DMS53 (cell line): ENCODE data around the gene AMMECR1.
"Not testable (repeated sequence)": the region's sequence is repeated elsewhere in the genome, so short reads cannot be mapped to it uniquely, and the experiment has no call there.

Experiments
- DNase-seq: peaks from one replicate; lab custom pipeline; 2025; lab: John Stamatoyannopoulos, UW

Gene AMMECR1

DNA sequence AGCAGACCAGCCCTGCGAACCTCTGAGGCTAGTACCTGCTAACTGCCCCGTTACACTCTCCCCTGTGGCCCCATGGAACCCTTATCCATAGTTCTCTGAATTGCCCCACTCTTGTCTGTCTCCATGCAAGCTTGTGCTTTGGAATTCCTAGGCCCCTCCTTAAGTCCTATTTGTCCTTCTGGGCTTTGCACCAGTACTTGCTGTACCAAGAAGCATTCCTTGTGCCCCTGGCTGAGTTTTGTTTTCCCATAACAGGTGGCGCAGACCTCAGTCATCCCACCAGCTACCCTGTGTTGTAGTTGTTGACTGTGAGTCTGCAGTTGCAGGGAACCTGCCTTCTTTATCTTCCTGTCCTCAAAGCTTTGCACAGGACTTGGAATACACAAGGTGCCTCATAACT, 147.9 kb downstream of the AMMECR1 start:
- no peak for DNase-seq

DNA sequence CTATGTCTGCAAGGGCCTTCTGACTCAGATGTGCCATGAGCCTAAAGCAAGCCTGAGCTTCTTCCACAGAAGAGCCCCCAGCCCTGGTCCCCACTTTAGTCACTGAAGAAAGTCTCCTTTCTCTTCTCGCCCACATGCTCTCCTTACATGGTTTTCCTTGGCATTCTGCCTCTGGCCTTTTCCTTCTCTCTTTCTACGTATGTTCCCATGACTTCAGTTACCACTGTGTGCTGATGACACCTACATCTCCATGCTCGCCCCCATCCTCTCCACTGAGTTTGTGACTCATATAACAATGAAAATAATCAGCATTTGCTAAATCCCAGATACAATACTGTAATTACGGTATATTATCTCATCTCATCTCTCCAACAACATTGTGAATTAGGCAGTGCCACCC, 149.3 kb downstream of the AMMECR1 start:
- no peak for DNase-seq

- peak; percentile 46 for DNase-seq
Measured at GRCh38 chrX:110167952-110168451, 149.9 kb downstream of the AMMECR1 start.

DNA sequence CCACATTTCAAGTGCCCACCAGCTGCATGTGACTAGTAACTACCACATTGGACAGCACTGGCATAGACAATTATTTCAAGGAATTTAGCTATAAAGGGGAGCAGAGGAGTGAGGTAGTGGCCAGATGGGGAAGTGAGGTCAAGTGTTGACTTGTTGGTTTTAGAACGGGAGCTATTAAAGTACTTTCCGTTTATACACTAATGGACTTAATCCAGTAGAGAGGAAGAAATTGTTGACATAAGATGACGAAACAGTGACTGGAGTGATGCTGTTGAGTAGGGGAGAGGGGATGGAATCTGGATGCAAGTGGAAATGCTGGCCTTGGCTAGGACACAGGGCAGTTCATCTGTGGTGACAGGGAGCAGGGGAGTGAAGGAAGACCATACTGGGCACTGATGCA, 154.4 kb downstream of the AMMECR1 start:
- peak; percentile 76 for DNase-seq

- DNase-seq: peak; percentile 13
Measured at GRCh38 chrX:110162867-110163266, 155.0 kb downstream of the AMMECR1 start.

DNA sequence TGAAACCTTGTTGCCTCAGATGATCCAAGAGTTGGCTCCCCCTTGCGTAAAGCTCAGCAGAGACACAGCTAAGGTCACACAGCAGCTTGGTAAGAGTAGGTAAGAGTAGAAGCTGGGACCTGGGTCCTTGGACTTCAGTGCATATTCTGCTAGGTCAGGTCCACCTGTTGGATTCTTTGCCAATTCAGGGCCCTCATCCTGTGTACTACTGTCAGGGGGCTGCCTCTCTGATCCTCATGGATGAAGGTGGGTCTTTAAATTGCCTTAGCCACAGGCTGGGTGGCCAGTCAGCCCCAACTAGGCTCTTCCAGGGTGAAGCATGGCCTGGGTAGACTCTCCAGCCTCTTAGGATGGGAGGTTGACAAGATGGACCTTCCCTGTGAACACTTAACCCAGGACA, 155.8 kb downstream of the AMMECR1 start:
- DNase-seq: no peak

- DNase-seq: no peak
Measured at GRCh38 chrX:110161361-110161686, 156.6 kb downstream of the AMMECR1 start.

DNA sequence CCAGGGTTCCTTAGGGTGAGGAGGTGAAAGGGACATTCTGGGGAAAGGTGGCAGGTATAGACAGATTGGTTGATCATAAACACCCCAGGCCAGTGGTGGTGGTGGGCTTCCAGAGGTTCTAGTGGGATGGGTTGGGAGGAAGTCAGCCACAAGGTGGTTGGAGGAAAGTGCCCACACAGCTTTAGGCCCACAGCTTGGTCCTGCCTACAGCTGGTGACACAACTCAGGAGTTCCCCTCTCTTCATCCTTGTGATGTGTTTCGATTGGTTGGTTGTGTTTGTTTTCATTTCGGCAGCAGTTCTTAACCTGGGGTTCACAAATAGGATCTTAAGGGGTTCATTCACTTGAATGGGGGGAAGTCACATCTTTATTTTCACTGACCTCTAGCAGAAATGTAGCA, 158.0 kb downstream of the AMMECR1 start:
- DNase-seq: no peak

DNA sequence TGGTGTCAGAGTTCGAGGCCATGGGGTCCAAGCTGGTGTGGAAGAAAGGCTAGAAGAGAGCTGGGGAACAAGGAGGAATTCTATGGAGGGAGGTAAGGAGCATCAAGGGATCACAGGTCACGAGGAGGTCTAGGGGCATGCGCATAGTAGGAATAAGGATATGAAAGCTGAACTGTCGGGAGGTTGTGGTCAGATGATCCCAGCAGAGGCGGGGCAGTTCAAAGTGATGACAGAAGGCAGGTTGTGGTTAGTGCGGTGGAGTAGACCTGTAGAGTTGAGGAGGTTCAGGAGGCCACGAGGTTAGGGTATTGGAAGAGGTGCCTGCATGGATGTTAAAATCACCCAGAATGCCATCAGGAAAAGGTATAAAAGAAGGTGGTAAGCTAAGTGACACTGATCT, 158.7 kb downstream of the AMMECR1 start:
- no peak for DNase-seq

- DNase-seq: no peak
Measured at GRCh38 chrX:110157444-110157843, 160.4 kb downstream of the AMMECR1 start.

DNA sequence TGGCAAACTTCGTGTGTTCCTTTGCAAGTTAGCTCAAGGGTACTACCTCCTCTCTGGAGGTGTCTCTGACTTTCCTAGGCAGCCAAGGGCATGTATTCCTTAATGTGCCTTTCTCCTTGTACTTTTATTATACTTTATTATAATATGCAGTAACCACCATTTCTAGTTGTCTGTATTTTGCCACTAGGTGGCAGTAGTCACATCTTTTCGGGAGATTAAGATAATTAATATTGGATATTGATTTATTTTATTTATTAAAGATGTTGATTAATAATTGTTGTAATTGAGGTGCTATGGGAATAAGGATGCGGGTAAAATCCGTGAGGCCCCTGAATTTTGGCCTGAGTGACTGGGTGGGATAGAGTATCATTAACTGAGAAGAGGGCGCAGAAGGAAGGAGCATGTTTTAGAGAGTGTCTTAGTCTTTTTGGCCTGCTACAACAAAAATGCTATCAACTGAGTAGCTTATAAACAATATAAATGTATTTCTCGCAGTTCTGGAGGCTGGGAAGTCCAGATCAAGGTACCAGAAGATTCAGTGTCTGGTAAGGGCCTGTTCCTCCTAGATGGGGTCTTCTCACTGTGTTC, 161.6 kb downstream of the AMMECR1 start:
- peak; percentile 46 for DNase-seq

DNA sequence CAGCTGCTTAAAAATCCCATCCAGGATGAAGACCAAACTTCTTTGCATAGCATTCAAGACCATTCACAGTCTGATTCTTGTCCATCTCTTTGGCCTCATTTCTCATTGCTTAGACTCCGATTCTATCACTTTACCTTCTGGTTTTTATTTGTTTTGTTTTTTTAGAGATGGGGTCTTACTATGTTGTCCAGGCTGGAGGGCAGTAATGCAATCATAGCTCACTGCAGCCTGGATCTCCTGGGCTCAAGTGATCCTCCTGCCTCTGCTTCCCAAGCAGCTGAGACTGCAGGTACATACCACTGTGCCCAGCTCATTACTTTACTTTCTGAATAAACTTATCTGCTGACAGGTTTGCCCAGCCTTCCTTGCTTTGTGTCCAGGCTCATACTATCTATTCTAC, 162.1 kb downstream of the AMMECR1 start:
- no peak for DNase-seq

- not testable (repeated sequence) for DNase-seq
Measured at GRCh38 chrX:110154328-110154727, 163.6 kb downstream of the AMMECR1 start.

- no peak for DNase-seq
Measured at GRCh38 chrX:110153896-110154295, 164.0 kb downstream of the AMMECR1 start.

DNA sequence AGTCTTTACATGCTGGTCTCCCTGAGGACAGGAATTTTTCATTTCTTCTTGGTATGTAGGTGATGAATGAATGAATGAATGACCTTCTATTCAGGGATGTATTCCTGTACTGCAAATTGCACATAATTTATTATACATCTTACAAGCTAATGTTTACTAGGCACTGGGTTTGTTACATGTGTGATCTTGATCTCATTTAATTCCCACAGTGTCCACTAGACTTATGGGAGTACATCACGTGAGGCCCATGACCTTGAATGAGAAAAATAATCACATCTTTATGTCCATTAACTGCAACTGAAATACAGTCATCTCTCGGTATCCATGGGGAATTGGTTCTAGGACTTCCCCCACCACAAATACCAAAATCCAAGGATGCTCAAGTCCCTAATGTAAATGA, 164.6 kb downstream of the AMMECR1 start:
- DNase-seq: no peak

DNA sequence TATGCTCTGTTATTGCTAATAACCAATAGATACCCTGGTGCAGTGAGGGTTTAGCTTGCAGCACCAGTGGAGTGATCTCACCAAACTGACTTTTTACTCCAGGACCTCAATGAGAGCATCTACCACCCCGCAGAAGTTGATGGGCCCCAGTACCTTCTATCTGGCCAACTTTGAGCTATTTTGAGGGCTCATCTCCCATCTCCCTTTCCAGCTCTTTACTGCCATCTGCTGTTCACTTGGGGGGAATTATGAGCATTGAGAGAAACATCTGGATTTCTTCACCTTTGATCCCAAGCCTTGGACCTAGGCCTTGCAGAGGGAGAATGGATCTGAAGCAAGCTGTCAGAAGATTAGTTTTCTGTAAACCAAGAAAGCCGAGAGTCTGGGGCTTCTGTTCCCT, 171.4 kb downstream of the AMMECR1 start:
- peak; percentile 67 for DNase-seq

DNA sequence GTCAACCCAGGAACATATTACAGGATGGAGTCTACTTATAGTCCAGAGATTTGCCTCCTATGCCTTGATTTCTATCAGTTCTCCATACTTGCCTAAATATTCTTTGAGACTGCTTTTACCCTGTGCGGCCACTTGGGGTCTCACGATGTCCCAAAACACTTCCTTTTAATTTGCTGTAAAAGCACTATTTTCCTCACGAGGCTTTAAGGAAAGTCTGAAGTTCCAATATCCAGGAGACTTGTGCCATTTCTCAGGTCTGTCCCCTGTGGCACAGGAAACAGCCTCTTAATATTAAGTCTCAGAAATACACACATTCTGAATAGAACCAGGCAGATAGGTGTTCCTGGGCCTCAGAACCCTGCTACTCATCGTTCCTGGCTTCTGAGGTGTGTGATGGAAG, 172.0 kb downstream of the AMMECR1 start:
- DNase-seq: peak; percentile 59

- no peak for DNase-seq
Measured at GRCh38 chrX:110145311-110145710, 172.6 kb downstream of the AMMECR1 start.
